B cell (primary cell): ENCODE results near the gene RMND5A. TPM values are rescaled to one million over a fixed set of nuclear protein-coding genes. Genes with fewer than 3 reads are reported as not detected.

Source experiments
- ATAC-seq: fragments of 200-7000 bp; cut with Tn5 transposase; one replicate; pipeline ENCODE4 v1.10.0; 2021; ENCODE audit warnings: low read depth, mild to moderate bottlenecking, moderate number of reproducible peaks, moderate library complexity
- CTCF ChIA-PET: fragments of 350-600 bp; sonication (Branson Sonifier 250); formaldehyde crosslinking; loops from one replicate; lab custom pipeline; 2021; ENCODE audit warnings: antibody characterized with exemption, inconsistent platforms; lab: Charles Lee
- POLR2A ChIA-PET: fragments of 350-600 bp; sonication (Branson Sonifier 250); formaldehyde crosslinking; loops from one replicate; lab custom pipeline; 2021; ENCODE audit warnings: antibody characterized with exemption; lab: Charles Lee
- DNase-seq: peaks from one replicate; pipeline ENCODE4 v3.0.0; 2013
- H2AFZ ChIP-seq: 2 replicates; pipeline ENCODE4 v1.6.1; 2012; ENCODE audit warnings: mild to moderate bottlenecking, low read depth, low read length; ENCODE audit not compliant: insufficient read depth, poor library complexity, severe bottlenecking
- H3K27ac ChIP-seq, 2 donors: 1 replicate in 1 of 2; 2 replicates in 1 of 2; pipeline ENCODE4 v1.5.1; 2012 to 2013; ENCODE audit warnings: low read length in 2 of 2, mild to moderate bottlenecking in 2 of 2, moderate library complexity in 1 of 2
- H3K27me3 ChIP-seq, 4 experiments: fragments of 200-600 bp in 1 of 4; sonication (generic) in 1 of 4; replicated peaks in 1 of 4; 1 replicate in 2 of 4; 2 replicates in 2 of 4; pipeline versions ENCODE4 v1.6.1 to v1.7.0; 2013 to 2016; ENCODE audit warnings: low read length in 3 of 4, mild to moderate bottlenecking in 2 of 4, mixed read lengths in 1 of 4, moderate library complexity in 1 of 4; ENCODE audit not compliant: insufficient read depth in 4 of 4, control insufficient read depth in 3 of 4; ENCODE audit errors: control extremely low read depth in 1 of 4
- H3K36me3 ChIP-seq, 2 experiments: replicated peaks in 1 of 2; 1 replicate in 1 of 2; 2 replicates in 1 of 2; pipeline versions ENCODE4 v1.6.1 to v1.7.1; 2013; ENCODE audit warnings: low read length in 1 of 2; ENCODE audit not compliant: insufficient read depth in 2 of 2, control insufficient read depth in 1 of 2; ENCODE audit errors: control extremely low read depth in 1 of 2, extremely low read depth in 1 of 2
- H3K4me1 ChIP-seq, 2 donors: fragments of 200-600 bp in 1 of 2; sonication (generic) in 1 of 2; 1 replicate in 1 of 2; 2 replicates in 1 of 2; pipeline versions ENCODE4 v1.5.1 to v1.6.1; 2013 to 2017; ENCODE audit warnings: low read length in 2 of 2; ENCODE audit not compliant: control insufficient read depth in 2 of 2, insufficient read depth in 2 of 2
- H3K4me2 ChIP-seq: replicated peaks from 2 replicates; pipeline ENCODE3; 2012; ENCODE audit warnings: mild to moderate bottlenecking, low read depth, low read length; ENCODE audit not compliant: poor library complexity, severe bottlenecking
- H3K4me3 ChIP-seq, 5 experiments: fragments of 200-600 bp in 1 of 5; sonication (generic) in 1 of 5; 1 replicate in 3 of 5; 2 replicates in 2 of 5; pipeline versions ENCODE4 v1.5.1 to v1.7.0; 2011 to 2016; ENCODE audit warnings: low read length in 4 of 5, mild to moderate bottlenecking in 4 of 5, low read depth in 2 of 5, control low read depth in 1 of 5, moderate library complexity in 1 of 5; ENCODE audit not compliant: insufficient read depth in 1 of 5; ENCODE audit errors: control extremely low read depth in 1 of 5, extremely low read depth in 1 of 5
- H3K79me2 ChIP-seq: fragments of 200-600 bp; sonication (generic); one replicate; pipeline ENCODE4 v1.6.0; 2016; ENCODE audit warnings: low read length; ENCODE audit not compliant: control insufficient read depth, insufficient read depth
- H3K9ac ChIP-seq: fragments of 200-600 bp; sonication (generic); 2 replicates; pipeline ENCODE4 v1.6.1; 2017; ENCODE audit warnings: mild to moderate bottlenecking, low read length, moderate library complexity
- H3K9me3 ChIP-seq, 3 donors: one replicate each; pipeline versions ENCODE4 v1.6.1 to v1.7.1; 2013; ENCODE audit warnings: low read length in 2 of 3; ENCODE audit not compliant: control insufficient read depth in 2 of 3, insufficient read depth in 1 of 3; ENCODE audit errors: control extremely low read depth in 1 of 3
- H4K20me1 ChIP-seq: 2 replicates; pipeline ENCODE4 v1.6.0; 2012; ENCODE audit warnings: mild to moderate bottlenecking, low read length; ENCODE audit not compliant: insufficient read depth, control insufficient read depth, poor library complexity, severe bottlenecking
- H3K27ac Mint-ChIP-seq: one replicate; pipeline ENCODE4 v1.8.0; 2021; ENCODE audit warnings: mixed read lengths
- H3K27me3 Mint-ChIP-seq: one replicate; pipeline ENCODE4 v1.8.0; 2021; ENCODE audit warnings: mixed read lengths
- H3K4me1 Mint-ChIP-seq: one replicate; pipeline ENCODE4 v1.8.0; 2021; ENCODE audit warnings: mixed read lengths
- H3K4me3 Mint-ChIP-seq: one replicate; pipeline ENCODE4 v1.8.0; 2021; ENCODE audit warnings: mixed read lengths
- H3K9me3 Mint-ChIP-seq: one replicate; pipeline ENCODE4 v1.8.0; 2022; ENCODE audit warnings: mixed read lengths; ENCODE audit not compliant: insufficient read depth
- CTCF ChIP-seq: fragments of 200-600 bp; IDR thresholded peaks from one replicate; pipeline ENCODE4 v1.8.0; 2022; ENCODE audit warnings: antibody characterized with exemption, mild to moderate bottlenecking
- EZH2 ChIP-seq: IDR thresholded peaks from 2 replicates; pipeline ENCODE4 v1.6.1; 2012; ENCODE audit warnings: borderline replicate concordance, low read depth, mild to moderate bottlenecking, moderate library complexity, low read length; ENCODE audit not compliant: insufficient read depth, poor library complexity, severe bottlenecking
- WGBS: methylation state at CpG from one replicate; pipeline ENCODE4 v1.1.5; 2013; ENCODE audit warnings: missing lambda C conversion rate; ENCODE audit not compliant: insufficient coverage; 5-methylcytosine and 5-hydroxymethylcytosine counted together
- intact Hi-C: fragments of 100-400 bp; cut with micrococcal nuclease; formaldehyde crosslinking; loops from one replicate; pipeline ENCODE4 v1.10.0; 2022
- polyA plus RNA-seq: library from polyadenylated mRNA; depleted of rRNA; stranded (reverse); fragments of >200 nt; gene quantifications from 2 replicates; pipeline ENCODE4 v1.2.3, GENCODE V29; 2012
- total RNA-seq, 2 donors: library from RNA; stranded (reverse); fragments of 120-200 nt in 1 of 2; gene quantifications; 1 replicate in 1 of 2; 2 replicates in 1 of 2; pipeline versions ENCODE4 v1.2.3 to v1.2.4, GENCODE V29; 2013 to 2022

Gene RMND5A
- total and polyA plus RNA-seq, 2 donors (not counting 1 experiment from before 2014, with no cell fraction given), result 13.0 to 33.7 TPM

DNA sequence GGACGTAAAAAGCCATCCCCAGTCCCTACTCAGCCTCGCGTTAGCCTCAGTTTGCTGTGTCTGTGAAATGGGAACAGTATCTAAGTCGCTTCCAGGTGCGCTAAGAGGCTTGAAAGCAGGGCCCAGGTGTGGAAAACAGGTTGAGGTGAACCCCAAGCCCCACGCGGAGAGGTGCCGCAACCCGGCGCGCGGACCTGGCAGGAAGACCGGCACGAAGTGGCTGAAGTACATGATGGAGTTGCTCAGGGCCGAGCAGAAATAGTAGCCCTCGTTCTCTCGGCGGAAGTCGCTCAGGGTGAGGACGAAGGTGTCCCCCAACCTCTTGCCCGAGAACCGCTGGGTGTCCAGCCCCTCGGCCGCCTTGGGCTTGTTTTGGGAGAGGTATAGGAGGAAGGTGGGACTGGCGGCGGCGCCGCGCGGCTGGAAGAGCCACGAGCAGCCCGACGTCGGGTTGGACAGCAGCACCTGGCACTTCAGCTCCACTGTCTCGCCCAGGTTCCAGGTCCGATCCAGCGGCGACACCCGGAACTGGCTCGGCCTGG is 70.1 kb downstream of the RMND5A start:
- Histone ChIP-seq H3K79me2 (no peaks in the 10 kb centered on the region), H2AFZ (peak overlapping the region; percentile 70), H3K9me3 (peaks cover 0 to 27% (median 0%) of the 10 kb centered on the region in 3 donors), H3K4me3 (peak overlapping the region in 4 of 5 experiments; percentile 19 to 54 (median 40)), H3K27me3 (peaks cover 0 to 65% (median 43%) of the 10 kb centered on the region in 4 experiments), H3K36me3 (no peaks in the 10 kb centered on the region), H3K4me1 (peaks cover 31% of the 10 kb centered on the region in 2 donors), H3K9ac (peak overlapping the region; percentile 53), H3K4me2 (peak overlapping the region; percentile 79), H3K27ac (no peak overlapping the region), H4K20me1 (no peaks in the 10 kb centered on the region)
- DNase-seq (peak; percentile 50), ATAC-seq (no peak)
- H3K27me3 Mint-ChIP-seq, result peaks cover 55% of the 10 kb centered on the region
- peaks cover under 1% of the 10 kb centered on the region for H3K9me3 Mint-ChIP-seq
- ChIA-PET POLR2A (no interaction called here), CTCF (interaction anchor here (1.9 kb wide), 1 partner anchor 18 kb away, joined by 7 read pairs; no protein-coding TSS in a partner anchor)
- peaks cover 23% of the 10 kb centered on the region for H3K4me1 Mint-ChIP-seq
- H3K27ac Mint-ChIP-seq, result no peak overlapping the region
- peak overlapping the region; percentile 81 for H3K4me3 Mint-ChIP-seq
- 14% methylated on average over 38 of the region's 40 CpGs for WGBS
- intact Hi-C loops, result no loop called here
- no peak for TF ChIP-seq CTCF
- TF ChIP-seq EZH2, result no peak
